ENCODE data around the gene CARS2.

The CARS2 gene

GRCh38 chr13:110605132-110605531 lies 100.8 kb downstream of the CARS2 start:
- Histone ChIP-seq H3K79me2 (ENCODE audit: insufficient read depth, low read length) (no peaks in the 10 kb centered on the region), H3K27ac (ENCODE audit: low read depth, low read length) (no peak overlapping the region), H3F3A (ENCODE audit: insufficient read depth) (no peaks in the 10 kb centered on the region), H3K9me2 (replicated peaks; ENCODE audit: insufficient read depth, low read length) (no peaks in the 10 kb centered on the region), H3K27me3 (ENCODE audit: low read length) (no peaks in the 10 kb centered on the region), H3K9me3 (ENCODE audit: insufficient read depth, low read length) (no peaks in the 10 kb centered on the region), H2AFZ (ENCODE audit: low read depth, low read length, severe bottlenecking) (no peak overlapping the region), H4K20me1 (ENCODE audit: low read depth, low read length) (no peaks in the 10 kb centered on the region), H3K4me2 (ENCODE audit: low read depth, low read length, poor library complexity, severe bottlenecking) (no peak overlapping the region), H3K4me3 (ENCODE audit: insufficient read depth, low read length, poor library complexity, severe bottlenecking) (no peak overlapping the region), H3K9ac (ENCODE audit: low read length) (no peak overlapping the region), H3K36me3 (ENCODE audit: low read length) (no peaks in the 10 kb centered on the region)
- TF ChIP-seq, protein P1, sequence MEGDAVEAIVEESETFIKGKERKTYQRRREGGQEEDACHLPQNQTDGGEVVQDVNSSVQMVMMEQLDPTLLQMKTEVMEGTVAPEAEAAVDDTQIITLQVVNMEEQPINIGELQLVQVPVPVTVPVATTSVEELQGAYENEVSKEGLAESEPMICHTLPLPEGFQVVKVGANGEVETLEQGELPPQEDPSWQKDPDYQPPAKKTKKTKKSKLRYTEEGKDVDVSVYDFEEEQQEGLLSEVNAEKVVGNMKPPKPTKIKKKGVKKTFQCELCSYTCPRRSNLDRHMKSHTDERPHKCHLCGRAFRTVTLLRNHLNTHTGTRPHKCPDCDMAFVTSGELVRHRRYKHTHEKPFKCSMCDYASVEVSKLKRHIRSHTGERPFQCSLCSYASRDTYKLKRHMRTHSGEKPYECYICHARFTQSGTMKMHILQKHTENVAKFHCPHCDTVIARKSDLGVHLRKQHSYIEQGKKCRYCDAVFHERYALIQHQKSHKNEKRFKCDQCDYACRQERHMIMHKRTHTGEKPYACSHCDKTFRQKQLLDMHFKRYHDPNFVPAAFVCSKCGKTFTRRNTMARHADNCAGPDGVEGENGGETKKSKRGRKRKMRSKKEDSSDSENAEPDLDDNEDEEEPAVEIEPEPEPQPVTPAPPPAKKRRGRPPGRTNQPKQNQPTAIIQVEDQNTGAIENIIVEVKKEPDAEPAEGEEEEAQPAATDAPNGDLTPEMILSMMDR (IDR thresholded peaks at IDR 0.05; ENCODE audit: insufficient read depth, low read length, poor library complexity, severe bottlenecking), result no peak
- TF ChIP-seq EZH2phosphoT487 (conservative IDR thresholded peaks at IDR 0.05; ENCODE audit: low read length), result no peak

DNA sequence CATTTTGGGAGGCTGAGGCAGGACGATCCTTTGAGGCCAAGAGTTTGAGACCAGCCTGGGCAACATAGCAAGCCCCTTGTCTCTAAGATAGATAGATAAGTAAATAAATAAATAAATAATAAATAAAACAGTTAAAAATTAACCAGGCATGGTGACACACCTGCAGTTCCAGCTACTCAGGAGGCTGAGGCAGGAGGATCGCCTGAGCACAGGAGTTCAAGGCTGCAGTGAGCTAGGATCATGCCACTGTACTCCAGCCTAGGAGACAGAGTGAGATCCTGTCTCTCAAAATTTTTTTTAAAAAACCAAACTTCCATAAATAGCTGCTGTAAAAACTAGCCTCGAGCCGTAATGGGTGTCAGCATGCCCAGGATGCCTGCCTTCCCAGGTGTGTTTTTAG lies 104.9 kb downstream of the CARS2 start:
- Histone ChIP-seq H3F3A (ENCODE audit: insufficient read depth) (no peaks in the 10 kb centered on the region), H3K4me3 (ENCODE audit: insufficient read depth, low read length, poor library complexity, severe bottlenecking) (no peak overlapping the region), H3K4me2 (ENCODE audit: low read depth, low read length, poor library complexity, severe bottlenecking) (no peak overlapping the region), H3K9me3 (ENCODE audit: insufficient read depth, low read length) (no peaks in the 10 kb centered on the region), H3K9me2 (replicated peaks; ENCODE audit: insufficient read depth, low read length) (no peaks in the 10 kb centered on the region), H2AFZ (ENCODE audit: low read depth, low read length, severe bottlenecking) (no peak overlapping the region), H3K9ac (ENCODE audit: low read length) (no peak overlapping the region), H4K20me1 (ENCODE audit: low read depth, low read length) (no peaks in the 10 kb centered on the region), H3K27me3 (ENCODE audit: low read length) (no peaks in the 10 kb centered on the region), H3K27ac (ENCODE audit: low read depth, low read length) (no peak overlapping the region), H3K36me3 (ENCODE audit: low read length) (no peaks in the 10 kb centered on the region), H3K79me2 (ENCODE audit: insufficient read depth, low read length) (no peaks in the 10 kb centered on the region)
- TF ChIP-seq, protein P1 (IDR thresholded peaks at IDR 0.05; ENCODE audit: insufficient read depth, low read length, poor library complexity, severe bottlenecking), result no peak
- TF ChIP-seq EZH2phosphoT487 (conservative IDR thresholded peaks at IDR 0.05; ENCODE audit: low read length), result no peak

GRCh38 chr13:110600261-110600819 lies 105.6 kb downstream of the CARS2 start:
- Histone ChIP-seq H3K27me3 (ENCODE audit: low read length) (no peaks in the 10 kb centered on the region), H3K4me2 (ENCODE audit: low read depth, low read length, poor library complexity, severe bottlenecking) (no peak overlapping the region), H3K9me2 (replicated peaks; ENCODE audit: insufficient read depth, low read length) (no peaks in the 10 kb centered on the region), H3K9ac (ENCODE audit: low read length) (no peak overlapping the region), H3K9me3 (ENCODE audit: insufficient read depth, low read length) (no peaks in the 10 kb centered on the region), H2AFZ (ENCODE audit: low read depth, low read length, severe bottlenecking) (no peak overlapping the region), H3K79me2 (ENCODE audit: insufficient read depth, low read length) (no peaks in the 10 kb centered on the region), H3K4me3 (ENCODE audit: insufficient read depth, low read length, poor library complexity, severe bottlenecking) (no peak overlapping the region), H3F3A (ENCODE audit: insufficient read depth) (no peaks in the 10 kb centered on the region), H4K20me1 (ENCODE audit: low read depth, low read length) (no peaks in the 10 kb centered on the region), H3K27ac (ENCODE audit: low read depth, low read length) (no peak overlapping the region), H3K36me3 (ENCODE audit: low read length) (no peaks in the 10 kb centered on the region)
- TF ChIP-seq, protein P1 (IDR thresholded peaks at IDR 0.05; ENCODE audit: insufficient read depth, low read length, poor library complexity, severe bottlenecking), result no peak
- TF ChIP-seq EZH2phosphoT487 (conservative IDR thresholded peaks at IDR 0.05; ENCODE audit: low read length), result no peak
